ENCODE results near the gene PIANP. TPM values are rescaled to one million over a fixed set of nuclear protein-coding genes. Genes with fewer than 3 reads are reported as not detected.
"Not testable (repeated sequence)": the region's sequence is repeated elsewhere in the genome, so short reads cannot be mapped to it uniquely, and the experiment has no call there.

PIANP gene
- total RNA-seq, 1 donor from 2014 or later: 5.6 TPM

- H3K9me3 ChIP-seq: no peaks in the 10 kb centered on the region
- peaks cover 10% of the 10 kb centered on the region for H3K4me1 ChIP-seq
- H3K36me3 ChIP-seq: no peaks in the 10 kb centered on the region
- DNase-seq (ENCODE audit: extremely low spot score in 2 of 2): no peak
- TF ChIP-seq POLR2AphosphoS5 (IDR thresholded peaks at IDR 0.05; ENCODE audit: insufficient read depth in 1 of 2, low read depth in 1 of 2) (no peak), CTCF (IDR thresholded peaks at IDR 0.05) (no peak), POLR2A (IDR thresholded peaks at IDR 0.05) (no peak)
- H3K4me3 ChIP-seq: no peak overlapping the region
- no peaks in the 10 kb centered on the region for H3K27me3 ChIP-seq
- no peak overlapping the region for H3K27ac ChIP-seq
- intact Hi-C loops (cut with DNase I): no loop called here
These were observed 22.2 kb upstream of the PIANP start for GRCh38 chr12:6722863-6723262.

GRCh38 chr12:6716874-6717437 lies 16.3 kb upstream of the PIANP start:
- H3K4me3 ChIP-seq: no peak overlapping the region
- no peaks in the 10 kb centered on the region for H3K4me1 ChIP-seq
- no peaks in the 10 kb centered on the region for H3K27me3 ChIP-seq
- no peak for DNase-seq (ENCODE audit: extremely low spot score in 2 of 2)
- intact Hi-C loops (cut with DNase I): no loop called here
- TF ChIP-seq POLR2AphosphoS5 (IDR thresholded peaks at IDR 0.05; ENCODE audit: insufficient read depth in 1 of 2, low read depth in 1 of 2) (no peak), CTCF (IDR thresholded peaks at IDR 0.05) (no peak), POLR2A (IDR thresholded peaks at IDR 0.05) (no peak)
- H3K27ac ChIP-seq: no peak overlapping the region
- no peaks in the 10 kb centered on the region for H3K36me3 ChIP-seq
- H3K9me3 ChIP-seq: no peaks in the 10 kb centered on the region

GRCh38 chr12:6716031-6716873 lies 15.6 kb upstream of the PIANP start:
- H3K4me1 ChIP-seq; intact Hi-C loops (cut with DNase I); H3K27ac ChIP-seq; H3K36me3 ChIP-seq; DNase-seq (ENCODE audit: extremely low spot score in 2 of 2); H3K9me3 ChIP-seq; H3K27me3 ChIP-seq; H3K4me3 ChIP-seq: not testable (repeated sequence)

- Histone ChIP-seq H3K27ac (no peak overlapping the region), H3K36me3 (no peaks in the 10 kb centered on the region), H3K27me3 (no peaks in the 10 kb centered on the region), H3K4me1 (no peaks in the 10 kb centered on the region), H3K9me3 (no peaks in the 10 kb centered on the region), H3K4me3 (no peak overlapping the region)
- DNase-seq (ENCODE audit: extremely low spot score in 2 of 2): no peak
- TF ChIP-seq POLR2AphosphoS5 (IDR thresholded peaks at IDR 0.05; ENCODE audit: insufficient read depth in 1 of 2, low read depth in 1 of 2): no peak
- TF ChIP-seq POLR2A (IDR thresholded peaks at IDR 0.05): no peak
- TF ChIP-seq CTCF (IDR thresholded peaks at IDR 0.05): no peak
- intact Hi-C loops (cut with DNase I): no loop called here
These were observed 8.4 kb upstream of the PIANP start for GRCh38 chr12:6708960-6709394.

- H3K4me1 ChIP-seq; H3K9me3 ChIP-seq; H3K36me3 ChIP-seq; H3K4me3 ChIP-seq; DNase-seq (ENCODE audit: extremely low spot score in 2 of 2); intact Hi-C loops (cut with DNase I); H3K27ac ChIP-seq; H3K27me3 ChIP-seq: not testable (repeated sequence)
These were observed 7.7 kb upstream of the PIANP start for GRCh38 chr12:6708351-6708750.

- H3K9me3 ChIP-seq: no peaks in the 10 kb centered on the region
- no peaks in the 10 kb centered on the region for H3K36me3 ChIP-seq
- peaks cover 13% of the 10 kb centered on the region for H3K4me1 ChIP-seq
- TF ChIP-seq POLR2AphosphoS5 (IDR thresholded peaks at IDR 0.05; ENCODE audit: insufficient read depth in 1 of 2, low read depth in 1 of 2) (no peak), CTCF (IDR thresholded peaks at IDR 0.05) (no peak), POLR2A (IDR thresholded peaks at IDR 0.05) (no peak)
- no peak for DNase-seq (ENCODE audit: extremely low spot score in 2 of 2)
- H3K27ac ChIP-seq: no peak overlapping the region
- no peaks in the 10 kb centered on the region for H3K27me3 ChIP-seq
- intact Hi-C loops (cut with DNase I): no loop called here
- H3K4me3 ChIP-seq: no peak overlapping the region
These were observed 3.0 kb upstream of the PIANP start for GRCh38 chr12:6703631-6704030.

Measured in vagina (tissue), 2 donors.